ENCODE results near the gene TAAR5. TPM values are rescaled to one million over a fixed set of nuclear protein-coding genes. Genes with fewer than 3 reads are reported as not detected.

Gene TAAR5
- total RNA-seq, result not detected in 2 replicates

GRCh38 chr6:132589454-132589853, at the start of gene TAAR5:
Gene TAAR5 (minus strand): TSS chr6:132589741. CDS start chr6:132589686, 55 bp downstream.

GRCh38 chr6:132624175-132624574, 34.6 kb upstream of the TAAR5 start, which contains the start of gene TAAR2:
Gene TAAR2 (minus strand): TSS chr6:132624275. CDS start chr6:132624275, 0 bp downstream.

GRCh38 chr6:132570221-132570777, 19.2 kb downstream of the TAAR5 start, which contains the start of gene TAAR6:
Gene TAAR6 (plus strand): TSS chr6:132570322. CDS start chr6:132570322, 0 bp downstream.

GRCh38 chr6:132552372-132552771, 37.2 kb downstream of the TAAR5 start, which contains the start of gene TAAR8:
Gene TAAR8 (plus strand): TSS chr6:132552672. CDS start chr6:132552693, 21 bp downstream.

Other genes starting within 250 kb of the TAAR5 start
- 0.13 and 0.16 TPM in 2 replicates for gene MOXD1, start 188.3 kb downstream of the TAAR5 start, total RNA-seq
- gene STX7, start 76.6 kb downstream of the TAAR5 start, total RNA-seq, result 13.9 and 46.1 TPM in 2 replicates
- gene TAAR9, start 51.5 kb downstream of the TAAR5 start, total RNA-seq, result not detected in 2 replicates
- gene TAAR8, start 37.1 kb downstream of the TAAR5 start, total RNA-seq, result not detected in 2 replicates
- not detected in 2 replicates for gene TAAR6, start 19.4 kb downstream of the TAAR5 start, total RNA-seq
- gene TAAR2, start 34.5 kb upstream of the TAAR5 start, total RNA-seq, result not detected in 2 replicates
- gene TAAR1, start 69.4 kb upstream of the TAAR5 start, total RNA-seq, result not detected in 2 replicates
- 0.06 TPM in 1 of 2 replicates, not detected in the other for gene VNN1, start 124.3 kb upstream of the TAAR5 start, total RNA-seq
- gene VNN2, start 168.2 kb upstream of the TAAR5 start, total RNA-seq, result not detected in 2 replicates
- gene SLC18B1, start 208.9 kb upstream of the TAAR5 start, total RNA-seq, result 9.6 and 12.8 TPM in 2 replicates
- 1,079 and 1,164 TPM in 2 replicates for gene RPS12, start 224.8 kb upstream of the TAAR5 start, total RNA-seq

All from bladder microvascular endothelial cell (primary cell).